Body of pancreas (tissue), 4 donors: Measurements from ENCODE around the gene MRPL36. TPM values are rescaled to one million over a fixed set of nuclear protein-coding genes. Genes with fewer than 3 reads are reported as not detected.

Experiments used
- ATAC-seq: fragments of 150-250 bp; one replicate; pipeline ENCODE4 v1.9.1; 2016
- DNase-seq, 4 donors: peaks; one replicate each; pipeline ENCODE4 v3.0.0-alpha.2; 2019
- H3K27ac ChIP-seq, 4 donors: fragments of 200-600 bp; sonication (generic); 1 replicate in 3 of 4; 2 replicates in 1 of 4; pipeline versions ENCODE4 v1.5.1 to v1.6.1; 2016 to 2019; ENCODE audit warnings: mild to moderate bottlenecking in 1 of 4, mixed read lengths in 1 of 4, moderate library complexity in 1 of 4
- H3K27me3 ChIP-seq, 2 donors: fragments of 200-600 bp; sonication (generic); one replicate each; pipeline ENCODE4 v1.6.0; 2016; ENCODE audit warnings: mild to moderate bottlenecking in 1 of 2
- H3K36me3 ChIP-seq, 2 donors: fragments of 200-600 bp; sonication (generic); replicated peaks in 1 of 2; 2 replicates each; pipeline ENCODE4 v1.5.1; 2016; ENCODE audit warnings: low read depth in 2 of 2; ENCODE audit not compliant: insufficient read depth in 1 of 2
- H3K4me1 ChIP-seq: fragments of 200-600 bp; sonication (generic); one replicate; pipeline ENCODE4 v1.6.0; 2016
- H3K4me3 ChIP-seq, 2 donors: fragments of 200-600 bp; sonication (generic); 1 replicate in 1 of 2; 2 replicates in 1 of 2; pipeline ENCODE4 v1.5.1; 2016 to 2019
- H3K9me3 ChIP-seq, 3 donors: fragments of 200-600 bp; sonication (generic); 1 replicate in 2 of 3; 2 replicates in 1 of 3; pipeline ENCODE4 v1.5.1; 2016
- CTCF ChIP-seq, 7 experiments: fragments of 450-650 bp in 4 of 7; fragments of 200-600 bp in 3 of 7; sonication (generic) in 3 of 7; IDR thresholded peaks; one replicate each; pipeline ENCODE4 v1.5.1; 2016 to 2019; ENCODE audit warnings: antibody characterized with exemption in 7 of 7
- POLR2A ChIP-seq, 3 donors: fragments of 450-650 bp; IDR thresholded peaks; one replicate each; pipeline ENCODE4 v1.6.1; 2016; ENCODE audit warnings: antibody characterized with exemption in 3 of 3, mild to moderate bottlenecking in 2 of 3
- WGBS, 2 donors: methylation state at CpG; one replicate each; pipeline ENCODE4 v1.1.5; 2017; 5-methylcytosine and 5-hydroxymethylcytosine counted together
- intact Hi-C: fragments of 100-400 bp; cut with DNase I; formaldehyde crosslinking; loops from one replicate; pipeline ENCODE4 v1.15.1; 2023
- total RNA-seq, 2 donors: library from RNA; depleted of rRNA; stranded (reverse); fragments of >200 nt; gene quantifications; one replicate each; pipeline ENCODE4 v1.1.0, GENCODE V29; 2016

The MRPL36 gene
- total RNA-seq, 2 donors from 2014 or later, result 4.9 to 16.3 TPM

GRCh38 chr5:1779782-1780613, 19.6 kb downstream of the MRPL36 start:
- intact Hi-C loops, result no loop called here
- H3K4me3 ChIP-seq, result no peak overlapping the region
- H3K27ac ChIP-seq, result no peak overlapping the region
- TF ChIP-seq CTCF (IDR thresholded peaks at IDR 0.05), result no peak
- no peak for TF ChIP-seq POLR2A (IDR thresholded peaks at IDR 0.05)
- no peaks in the 10 kb centered on the region for H3K36me3 ChIP-seq
- DNase-seq, result no peak
- no peaks in the 10 kb centered on the region for H3K27me3 ChIP-seq
- WGBS, 2 donors, result 67 to 76% methylated on average over 15 to 19 of the region's 20 CpGs
- ATAC-seq, result no peak
- peaks cover 13% of the 10 kb centered on the region for H3K4me1 ChIP-seq
- no peaks in the 10 kb centered on the region for H3K9me3 ChIP-seq

- H3K27me3 ChIP-seq, result no peaks in the 10 kb centered on the region
- H3K36me3 ChIP-seq, result no peaks in the 10 kb centered on the region
- intact Hi-C loops, result no loop called here
- no peak overlapping the region for H3K27ac ChIP-seq
- peaks cover 13% of the 10 kb centered on the region for H3K4me1 ChIP-seq
- WGBS, 2 donors, result 58 to 65% methylated on average over 17 to 32 of the region's 32 CpGs
- no peak for ATAC-seq
- H3K9me3 ChIP-seq, result no peaks in the 10 kb centered on the region
- TF ChIP-seq CTCF (IDR thresholded peaks at IDR 0.05) (no peak), POLR2A (IDR thresholded peaks at IDR 0.05) (no peak)
- H3K4me3 ChIP-seq, result no peak overlapping the region
- DNase-seq, result no peak
Observed at GRCh38 chr5:1779021-1779680, 20.5 kb downstream of the MRPL36 start.

GRCh38 chr5:1778138-1779020, 21.3 kb downstream of the MRPL36 start:
- H3K27ac ChIP-seq, result peak overlapping the region in 2 of 4 donors; percentile 18 to 28
- H3K27me3 ChIP-seq, result no peaks in the 10 kb centered on the region
- H3K4me1 ChIP-seq, result peaks cover 13% of the 10 kb centered on the region
- H3K4me3 ChIP-seq, result no peak overlapping the region
- DNase-seq (no peak), ATAC-seq (no peak)
- no peaks in the 10 kb centered on the region for H3K36me3 ChIP-seq
- intact Hi-C loops, result no loop called here
- no peaks in the 10 kb centered on the region for H3K9me3 ChIP-seq
- TF ChIP-seq POLR2A (IDR thresholded peaks at IDR 0.05) (no peak), CTCF (IDR thresholded peaks at IDR 0.05) (no peak)
- WGBS, 2 donors, result 40 to 44% methylated on average over 12 to 19 of the region's 19 CpGs

GRCh38 chr5:1777281-1778137, 22.1 kb downstream of the MRPL36 start:
- H3K36me3 ChIP-seq, result no peaks in the 10 kb centered on the region
- H3K27me3 ChIP-seq, result no peaks in the 10 kb centered on the region
- H3K4me1 ChIP-seq, result peaks cover 13% of the 10 kb centered on the region
- H3K4me3 ChIP-seq, result no peak overlapping the region
- TF ChIP-seq CTCF (IDR thresholded peaks at IDR 0.05), result no peak
- TF ChIP-seq POLR2A (IDR thresholded peaks at IDR 0.05), result no peak
- no peaks in the 10 kb centered on the region for H3K9me3 ChIP-seq
- WGBS, 2 donors, result 81 to 86% methylated on average over 24 to 31 of the region's 31 CpGs
- DNase-seq (no peak), ATAC-seq (no peak)
- intact Hi-C loops, result no loop called here
- no peak overlapping the region for H3K27ac ChIP-seq
